MCF 10A (cell line): ENCODE data around the gene KIAA0753. TPM values are rescaled to one million over a fixed set of nuclear protein-coding genes. Genes with fewer than 3 reads are reported as not detected.

Experiments used
- BruUV-seq: library from RNA; stranded (reverse); fragments of 400-500 nt; replicated peaks from 2 replicates; lab custom pipeline; 2021; lab: Mats Ljungman, UMichigan
- CTCF ChIA-PET: fragments of 300-600 bp; sonication (Branson Sonifier 250); formaldehyde crosslinking; extraction: SDS; loops from one replicate; lab custom pipeline; 2021; ENCODE audit warnings: antibody characterized with exemption, inconsistent platforms; lab: Yijun Ruan, JAX
- POLR2A ChIA-PET: fragments of 300-600, 350-650 bp; sonication (Branson Sonifier 250); formaldehyde crosslinking; extraction: SDS; loops from one replicate; lab custom pipeline; 2020; ENCODE audit warnings: antibody characterized with exemption, inconsistent platforms; lab: Yijun Ruan, JAX
- DNase-seq: peaks from one replicate; pipeline ENCODE4 v3.0.0-alpha.2; 2018; ENCODE audit not compliant: unreplicated experiment
- H3K27ac Mint-ChIP-seq: one replicate; pipeline ENCODE4 v1.8.0; 2022; ENCODE audit warnings: mild to moderate bottlenecking, low read depth, mixed read lengths; ENCODE audit not compliant: unreplicated experiment
- H3K27me3 Mint-ChIP-seq: one replicate; pipeline ENCODE4 v1.8.0; 2022; ENCODE audit warnings: mixed read lengths; ENCODE audit not compliant: insufficient read depth, unreplicated experiment
- H3K36me3 Mint-ChIP-seq: one replicate; pipeline ENCODE4 v1.8.0; 2022; ENCODE audit warnings: mild to moderate bottlenecking, moderate library complexity, mixed read lengths; ENCODE audit not compliant: insufficient read depth, unreplicated experiment
- H3K4me1 Mint-ChIP-seq: one replicate; pipeline ENCODE4 v1.8.0; 2022; ENCODE audit warnings: mixed read lengths; ENCODE audit not compliant: insufficient read depth, unreplicated experiment
- H3K4me3 Mint-ChIP-seq: one replicate; pipeline ENCODE4 v1.8.0; 2022; ENCODE audit warnings: mild to moderate bottlenecking, moderate library complexity, mixed read lengths; ENCODE audit not compliant: unreplicated experiment
- H3K9me3 Mint-ChIP-seq: one replicate; pipeline ENCODE4 v1.8.0; 2022; ENCODE audit warnings: mixed read lengths; ENCODE audit not compliant: unreplicated experiment
- intact Hi-C: fragments of 100-400 bp; cut with micrococcal nuclease; formaldehyde crosslinking; loops from 2 replicates; pipeline ENCODE4 v1.14.1; 2022
- total RNA-seq: library from RNA; stranded (reverse); gene quantifications from 2 replicates; pipeline ENCODE4 v1.2.3, GENCODE V29; 2022
- TF ChIP-seq, protein P1 (sequence below): fragments of 200-600 bp; IDR thresholded peaks from one replicate; pipeline ENCODE4 v1.8.0; 2022; ENCODE audit warnings: antibody characterized with exemption, mild to moderate bottlenecking; ENCODE audit not compliant: unreplicated experiment

Gene KIAA0753
- total RNA-seq, 1 experiment from 2014 or later, result 22.8 TPM

DNA sequence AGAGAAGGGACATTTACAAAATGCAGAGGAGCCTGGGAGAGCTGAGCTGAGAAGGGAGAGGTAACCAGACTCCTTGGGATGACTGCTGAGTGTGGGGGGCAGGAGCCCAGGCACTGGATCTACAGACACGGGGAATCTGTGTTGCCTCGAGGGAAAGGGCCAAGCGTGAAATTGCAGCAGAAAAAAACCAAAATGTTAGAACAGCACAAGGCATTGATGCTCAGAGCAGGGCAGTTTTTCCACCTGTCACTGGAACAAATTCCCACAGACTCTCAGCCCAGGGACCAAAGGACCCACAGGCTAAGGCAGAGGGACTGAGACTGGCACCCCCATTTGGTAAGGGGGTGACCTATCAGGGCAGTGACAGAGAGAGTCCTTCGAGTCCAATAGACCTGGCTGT is 86.2 kb downstream of the KIAA0753 start:
- Mint-ChIP-seq H3K4me1 (peaks cover 45% of the 10 kb centered on the region), H3K27me3 (no peaks in the 10 kb centered on the region), H3K9me3 (no peaks in the 10 kb centered on the region), H3K27ac (peak overlapping the region; percentile 79), H3K36me3 (no peaks in the 10 kb centered on the region), H3K4me3 (peak overlapping the region; percentile 80)
- ChIA-PET POLR2A (interaction anchor here (0.7 to 6.3 kb wide), 9 partner anchors 13 to 87 kb away, joined by 3 to 45 read pairs (median 8); partner anchors contain the start of genes KIAA0753 and TXNDC17), CTCF (interaction anchor here (0.6 to 4.5 kb wide), 6 partner anchors 9 to 1029 kb away, joined by 3 to 30 read pairs (median 4); partner anchors contain the start of gene MPDU1)
- intact Hi-C loops, result loop anchor here (2.0 kb wide), 2 partner anchors 36 to 86 kb away; partner anchors contain the start of genes KIAA0753 and TXNDC17
- DNase-seq, result no peak
- TF ChIP-seq, protein P1, sequence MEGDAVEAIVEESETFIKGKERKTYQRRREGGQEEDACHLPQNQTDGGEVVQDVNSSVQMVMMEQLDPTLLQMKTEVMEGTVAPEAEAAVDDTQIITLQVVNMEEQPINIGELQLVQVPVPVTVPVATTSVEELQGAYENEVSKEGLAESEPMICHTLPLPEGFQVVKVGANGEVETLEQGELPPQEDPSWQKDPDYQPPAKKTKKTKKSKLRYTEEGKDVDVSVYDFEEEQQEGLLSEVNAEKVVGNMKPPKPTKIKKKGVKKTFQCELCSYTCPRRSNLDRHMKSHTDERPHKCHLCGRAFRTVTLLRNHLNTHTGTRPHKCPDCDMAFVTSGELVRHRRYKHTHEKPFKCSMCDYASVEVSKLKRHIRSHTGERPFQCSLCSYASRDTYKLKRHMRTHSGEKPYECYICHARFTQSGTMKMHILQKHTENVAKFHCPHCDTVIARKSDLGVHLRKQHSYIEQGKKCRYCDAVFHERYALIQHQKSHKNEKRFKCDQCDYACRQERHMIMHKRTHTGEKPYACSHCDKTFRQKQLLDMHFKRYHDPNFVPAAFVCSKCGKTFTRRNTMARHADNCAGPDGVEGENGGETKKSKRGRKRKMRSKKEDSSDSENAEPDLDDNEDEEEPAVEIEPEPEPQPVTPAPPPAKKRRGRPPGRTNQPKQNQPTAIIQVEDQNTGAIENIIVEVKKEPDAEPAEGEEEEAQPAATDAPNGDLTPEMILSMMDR, result no peak
- no TSS peak for BruUV-seq

DNA sequence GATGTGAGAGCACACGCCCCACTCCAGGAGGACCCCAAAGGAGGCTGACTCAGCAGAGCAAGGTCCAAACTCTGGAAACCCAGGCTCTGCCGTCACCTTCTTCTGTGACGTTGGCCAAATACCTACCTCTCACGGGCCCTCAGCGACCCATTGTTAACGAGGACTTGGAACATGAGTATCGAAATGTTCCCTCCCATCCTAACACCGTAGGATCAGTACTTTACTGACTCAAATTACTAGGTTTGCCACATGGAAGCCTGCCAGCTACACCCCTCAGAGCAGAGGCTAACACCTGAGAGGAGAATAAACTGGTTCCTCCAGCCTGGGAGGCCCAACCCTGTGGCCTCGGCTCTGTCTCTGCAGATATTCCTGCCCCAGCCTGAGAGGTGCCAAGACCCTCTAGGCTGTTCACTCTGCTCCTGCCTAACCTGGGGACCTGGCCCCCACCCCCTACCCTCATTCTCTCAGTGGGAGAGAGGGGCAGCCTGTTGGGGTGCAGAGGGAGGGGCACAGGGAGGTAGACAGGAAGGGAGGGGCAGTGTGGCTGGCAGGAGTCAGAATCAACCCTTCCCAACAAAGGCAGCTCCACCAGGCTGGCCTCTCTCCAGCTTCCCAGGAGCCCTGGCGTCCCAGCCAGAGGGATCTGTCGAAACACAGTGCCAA is 88.5 kb downstream of the KIAA0753 start:
- DNase-seq, result peak; percentile 95
- BruUV-seq, result no TSS peak
- H3K4me1 Mint-ChIP-seq, result peaks cover 34% of the 10 kb centered on the region
- H3K27ac Mint-ChIP-seq, result peak overlapping the region; percentile 78
- POLR2A ChIA-PET, result interaction anchor here (0.6 to 6.3 kb wide), 15 partner anchors 15 to 1702 kb away, joined by 3 to 45 read pairs (median 6); no protein-coding TSS in a partner anchor
- CTCF ChIA-PET, result interaction anchor here (0.6 to 4.5 kb wide), 3 partner anchors 23 to 563 kb away, joined by 3 to 30 read pairs (median 3); no protein-coding TSS in a partner anchor
- no peaks in the 10 kb centered on the region for H3K9me3 Mint-ChIP-seq
- H3K27me3 Mint-ChIP-seq, result no peaks in the 10 kb centered on the region
- intact Hi-C loops, result no loop called here
- H3K36me3 Mint-ChIP-seq, result peaks cover 4% of the 10 kb centered on the region
- peak overlapping the region; percentile 62 for H3K4me3 Mint-ChIP-seq
- TF ChIP-seq, protein P1, result no peak

- Mint-ChIP-seq H3K4me3 (no peak overlapping the region), H3K27ac (peak overlapping the region; percentile 78), H3K9me3 (no peaks in the 10 kb centered on the region), H3K27me3 (no peaks in the 10 kb centered on the region), H3K4me1 (peaks cover 34% of the 10 kb centered on the region), H3K36me3 (peaks cover 4% of the 10 kb centered on the region)
- BruUV-seq, result no TSS peak
- ChIA-PET POLR2A (interaction anchor here (0.7 to 6.3 kb wide), 9 partner anchors 26 to 964 kb away, joined by 3 to 45 read pairs (median 10); no protein-coding TSS in a partner anchor), CTCF (interaction anchor here (0.7 to 1.4 kb wide), 2 partner anchors 12 to 14 kb away, joined by 3 to 6 read pairs; no protein-coding TSS in a partner anchor)
- intact Hi-C loops, result no loop called here
- TF ChIP-seq, protein P1, result no peak
- DNase-seq, result peak; percentile 94
Measured at GRCh38 chr17:6551356-6551755, 89.2 kb downstream of the KIAA0753 start.

DNA sequence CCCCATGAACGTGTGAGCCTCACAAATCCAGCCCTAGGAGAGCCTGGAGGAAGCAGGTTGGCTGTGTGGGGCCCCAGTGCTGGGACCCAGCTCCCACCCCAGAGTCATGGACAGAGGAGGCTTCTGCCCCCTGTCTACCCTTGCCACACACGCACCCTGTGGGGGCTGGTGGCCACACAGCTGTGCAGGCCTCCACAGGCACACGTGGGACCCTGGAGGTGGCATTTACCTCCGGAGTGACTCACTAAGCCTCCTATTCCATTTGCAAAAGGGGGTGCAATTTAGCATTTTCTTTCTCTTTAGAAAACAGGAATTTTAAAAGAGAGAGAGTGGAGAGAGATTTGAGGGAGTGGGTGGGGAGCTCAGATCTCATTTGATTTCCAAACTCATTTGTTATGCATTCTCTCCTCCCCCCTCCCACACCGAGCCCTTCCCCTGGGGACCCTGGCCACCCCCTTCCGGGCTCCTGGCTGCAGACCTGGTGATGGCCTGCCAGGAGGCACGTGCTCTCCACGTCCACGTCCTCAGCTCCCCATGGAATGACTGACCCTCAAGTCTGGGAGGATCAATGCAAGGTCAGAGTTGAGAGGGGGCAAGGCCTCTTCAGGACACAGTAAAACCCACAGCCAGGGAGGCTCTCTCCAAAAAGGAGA is 91.0 kb downstream of the KIAA0753 start:
- DNase-seq, result no peak
- POLR2A ChIA-PET, result interaction anchor here (6.3 kb wide), 1 partner anchor 42 kb away, joined by 45 read pairs; no protein-coding TSS in a partner anchor
- BruUV-seq, result no TSS peak
- TF ChIP-seq, protein P1, result no peak
- no peak overlapping the region for H3K4me3 Mint-ChIP-seq
- H3K36me3 Mint-ChIP-seq, result peaks cover 4% of the 10 kb centered on the region
- peaks cover 40% of the 10 kb centered on the region for H3K4me1 Mint-ChIP-seq
- CTCF ChIA-PET, result interaction anchor here (0.6 to 1.1 kb wide), 4 partner anchors 41 to 1510 kb away, joined by 3 to 4 read pairs (median 3); no protein-coding TSS in a partner anchor
- H3K9me3 Mint-ChIP-seq, result no peaks in the 10 kb centered on the region
- no peak overlapping the region for H3K27ac Mint-ChIP-seq
- intact Hi-C loops, result no loop called here
- H3K27me3 Mint-ChIP-seq, result no peaks in the 10 kb centered on the region
